Islet of Langerhans (tissue), 1 donor: ENCODE measurements around the gene LRMDA.
A peak's percentile ranks its signal among the peaks of the same experiment; 100 is the strongest.

ENCODE experiments used
- FAIRE-seq: peaks from one replicate; lab custom pipeline; 2011; peaks lifted over from hg19 to GRCh38; lab: Jason Lieb, UNC

LRMDA gene

DNA sequence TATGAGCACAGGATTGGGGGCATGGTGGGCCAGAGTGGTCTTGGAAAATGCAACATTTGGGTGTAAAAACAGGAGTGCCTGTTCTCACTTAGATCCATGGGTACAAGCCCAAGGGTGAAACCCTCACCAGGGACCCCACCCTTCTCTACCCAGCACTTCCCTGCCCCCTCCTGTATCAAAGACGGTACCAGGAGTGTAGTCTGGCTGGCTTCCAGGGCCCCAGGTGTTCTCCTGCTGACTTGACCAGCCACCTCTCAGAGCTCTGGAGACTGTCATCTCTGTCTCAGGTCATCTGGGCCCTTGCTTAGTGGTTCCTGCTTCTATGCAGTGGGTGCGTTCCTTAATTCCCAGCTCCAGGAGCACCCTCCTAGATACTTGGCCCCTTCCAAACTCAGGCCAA lies 447.2 kb downstream of the LRMDA start:
- no peak for FAIRE-seq

DNA sequence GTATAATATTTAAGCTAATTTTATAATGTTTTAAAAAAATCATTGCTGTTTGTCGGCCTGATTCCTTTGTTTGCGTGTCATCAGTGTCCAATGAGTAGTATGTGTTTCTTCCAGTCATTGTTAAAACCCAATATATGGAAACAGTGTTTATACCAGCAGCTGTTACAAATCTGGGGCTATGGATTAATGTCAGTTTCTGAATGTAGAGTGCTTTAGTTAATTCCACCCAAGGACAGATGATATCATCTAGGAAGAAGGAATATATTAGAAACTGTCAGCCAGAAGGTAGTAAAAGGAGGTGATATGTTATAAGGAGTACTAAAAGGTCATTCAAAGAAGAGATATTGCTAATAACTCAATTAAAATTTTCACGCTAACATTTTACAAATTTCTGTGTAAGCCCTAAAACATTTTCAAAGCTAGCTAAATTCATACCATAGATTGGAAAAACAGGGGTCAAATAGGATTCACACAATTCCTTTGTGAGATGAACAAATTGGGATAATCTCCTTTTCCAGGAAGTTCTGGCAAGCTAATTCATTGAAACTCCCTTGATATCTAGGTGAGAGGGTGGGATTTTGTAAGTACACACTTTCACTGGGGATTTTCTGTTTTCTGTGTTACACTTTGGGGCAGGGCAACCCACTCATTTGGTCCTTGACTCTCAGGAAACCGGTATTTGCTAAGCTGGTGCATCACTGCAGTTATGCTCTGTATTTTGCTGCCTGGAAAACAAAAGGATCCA lies 448.8 kb downstream of the LRMDA start:
- no peak for FAIRE-seq

DNA sequence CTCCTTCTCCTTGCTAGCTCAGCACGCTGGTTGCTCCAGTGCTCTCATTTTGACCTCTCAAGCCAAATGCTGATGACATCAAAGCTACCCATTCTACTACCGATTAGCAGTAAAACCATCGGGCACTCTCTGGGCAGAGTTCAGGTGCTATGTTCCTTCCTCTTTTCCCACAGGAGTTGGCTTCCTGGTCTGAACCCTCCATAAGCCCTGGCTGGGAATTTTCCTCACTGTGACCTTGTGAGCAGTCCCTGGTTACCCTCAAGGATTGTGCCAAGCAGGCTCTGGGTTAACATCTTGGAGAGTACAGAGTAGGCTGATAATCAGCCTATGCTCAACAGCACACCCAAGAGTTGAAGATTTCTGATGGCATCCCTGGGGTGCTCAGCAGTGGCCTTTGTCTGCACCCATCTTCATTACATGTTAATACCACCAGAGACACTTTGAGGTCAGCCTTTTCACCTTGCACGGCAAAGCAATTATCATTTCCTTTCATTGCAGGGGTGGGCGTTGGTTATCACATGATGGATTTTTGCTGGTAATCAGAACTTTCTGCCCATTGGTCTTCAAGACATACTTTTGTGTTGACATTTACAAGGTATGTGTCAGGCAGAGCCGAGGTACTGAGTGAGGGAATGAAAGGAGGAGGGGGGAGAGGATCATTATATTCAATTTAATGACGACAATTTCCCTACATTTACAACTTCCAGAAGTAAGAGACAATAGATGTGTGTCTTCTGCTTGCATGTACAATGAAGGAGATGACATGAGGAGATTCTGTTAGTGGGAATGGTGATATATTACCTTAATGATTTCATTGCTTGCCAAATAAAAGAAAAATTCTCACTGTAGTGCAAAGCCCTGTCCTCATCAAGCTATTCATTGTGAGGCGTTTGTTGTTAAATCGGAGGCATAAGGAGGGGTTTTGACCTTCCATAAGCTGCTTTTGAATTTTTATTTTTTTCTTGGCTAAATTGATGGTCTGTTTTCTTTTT lies 452.0 kb downstream of the LRMDA start:
- FAIRE-seq = no peak

DNA sequence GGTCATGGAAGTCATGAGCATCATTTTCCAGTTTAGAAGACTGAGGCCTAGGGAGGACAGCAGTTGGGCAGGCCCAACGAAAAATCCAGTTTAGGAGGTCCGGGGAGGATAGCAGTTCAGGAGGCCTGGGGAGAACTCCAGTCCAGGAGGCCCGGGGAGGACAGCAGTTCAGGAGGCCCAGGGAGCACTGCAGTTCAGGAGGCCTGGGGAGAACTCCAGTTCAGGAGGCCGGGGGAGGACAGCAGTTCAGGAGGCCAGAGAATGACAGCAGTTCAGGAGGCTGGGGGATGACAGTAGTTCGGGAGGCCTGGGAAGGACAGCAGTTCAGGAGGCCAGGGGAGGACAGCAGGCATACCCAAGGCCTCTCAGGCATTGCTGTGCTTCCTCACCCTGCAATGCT lies 453.4 kb downstream of the LRMDA start:
- no peak for FAIRE-seq

DNA sequence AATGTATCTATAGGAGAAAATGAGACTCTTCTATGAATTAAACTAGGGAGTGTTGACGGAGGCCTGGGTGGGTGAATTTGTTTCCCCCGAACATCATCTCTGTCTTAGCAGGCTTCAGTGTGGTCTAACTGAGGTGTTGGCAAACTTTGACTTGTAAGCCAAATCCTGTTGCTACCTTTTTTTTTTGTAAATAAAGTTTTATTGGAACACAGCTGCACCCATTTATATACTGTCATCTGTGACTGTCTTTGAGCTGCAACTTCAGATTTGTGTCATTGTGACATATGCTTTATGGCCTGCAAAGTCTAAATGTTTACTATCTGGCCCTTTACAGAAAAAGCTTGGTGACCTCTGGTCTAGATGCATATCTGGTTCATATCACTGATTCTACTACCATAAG lies 455.9 kb downstream of the LRMDA start:
- no peak for FAIRE-seq

DNA sequence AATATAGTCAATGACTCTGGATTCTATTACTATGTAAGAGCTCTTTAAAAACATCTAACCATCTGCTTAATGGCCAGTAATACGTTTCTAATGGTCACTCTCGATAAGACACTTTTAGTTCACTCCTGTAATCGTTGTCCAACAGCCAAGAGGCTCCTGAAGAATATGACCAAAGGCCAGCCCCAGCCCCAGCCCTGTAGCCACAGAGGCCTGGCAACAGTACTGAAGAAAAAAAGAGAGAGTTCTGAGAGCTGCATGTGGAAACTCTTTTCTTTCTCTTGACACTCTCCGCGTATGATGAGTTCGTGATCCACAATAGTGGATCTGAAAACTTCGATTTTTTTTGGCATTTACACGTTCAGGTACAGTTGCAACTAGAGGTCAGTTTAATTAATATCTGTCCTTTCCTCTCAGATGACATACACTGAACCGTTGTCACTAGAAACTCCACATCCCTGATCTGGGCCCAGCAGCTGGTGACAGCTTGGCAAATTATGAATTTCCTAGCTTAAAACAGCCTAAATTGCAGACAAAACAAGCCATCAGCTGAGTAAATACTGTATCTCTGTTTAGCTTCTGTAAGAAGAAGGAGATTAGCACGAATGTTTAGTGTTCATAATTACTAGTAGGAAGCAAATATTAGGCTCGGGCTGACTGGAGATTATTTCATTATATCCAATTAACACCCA lies 456.7 kb downstream of the LRMDA start:
- FAIRE-seq = peak; percentile 38

DNA sequence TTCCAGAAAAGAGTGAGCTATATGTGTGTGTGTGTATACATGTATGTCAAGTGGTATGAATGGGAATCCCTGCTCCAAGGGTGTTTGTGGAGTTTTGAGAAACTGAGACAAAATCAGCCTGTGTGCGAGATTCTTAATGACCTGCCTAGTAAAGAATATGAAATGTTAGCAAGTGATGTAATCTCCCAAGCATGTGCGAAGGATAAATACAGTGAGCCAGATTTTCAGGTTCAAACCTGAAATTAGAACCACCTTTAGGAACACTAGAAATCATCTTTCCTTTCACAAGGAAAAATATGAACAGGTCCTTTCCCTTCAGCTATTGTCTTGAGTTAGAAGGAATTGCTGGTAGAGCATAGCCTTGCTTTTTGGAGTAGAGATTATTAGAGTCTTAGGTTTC lies 457.6 kb downstream of the LRMDA start:
- no peak for FAIRE-seq

DNA sequence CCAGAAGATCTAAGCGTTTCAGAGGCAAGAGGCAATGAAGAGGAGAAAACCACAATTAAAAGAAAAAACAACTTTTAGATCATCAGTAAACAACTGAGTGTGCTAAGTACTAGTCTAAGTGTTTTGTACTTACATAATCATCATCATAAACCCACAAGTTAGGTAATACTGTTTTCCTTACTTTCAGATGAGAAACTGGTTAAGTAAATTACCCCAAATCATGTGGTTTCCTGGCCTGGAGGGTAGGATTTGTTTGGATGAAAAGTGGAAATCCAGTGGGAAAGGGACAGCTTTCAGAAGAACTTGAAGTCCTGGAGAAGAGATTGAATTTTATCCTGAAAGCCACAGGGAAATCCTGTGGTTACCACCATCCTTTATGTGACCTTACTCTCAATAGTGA lies 463.3 kb downstream of the LRMDA start:
- no peak for FAIRE-seq

DNA sequence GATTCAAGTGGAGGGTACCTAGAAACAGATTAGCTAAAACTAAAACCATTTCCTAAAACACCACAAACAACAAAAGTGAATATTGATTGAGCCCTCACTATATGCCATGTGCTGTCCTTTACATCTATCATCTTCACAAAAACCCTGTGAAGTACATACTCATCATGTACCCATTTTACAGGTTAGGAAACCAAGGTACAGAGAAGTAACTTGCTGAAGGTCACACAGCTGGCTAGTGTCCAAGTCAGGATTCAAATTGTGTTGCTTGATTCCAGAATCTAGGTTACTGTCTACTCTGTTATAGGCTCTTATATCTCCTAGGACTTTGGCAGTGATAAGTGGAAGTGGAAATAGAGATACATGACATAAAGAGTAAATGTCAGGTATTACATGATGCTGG lies 463.8 kb downstream of the LRMDA start:
- FAIRE-seq = no peak

DNA sequence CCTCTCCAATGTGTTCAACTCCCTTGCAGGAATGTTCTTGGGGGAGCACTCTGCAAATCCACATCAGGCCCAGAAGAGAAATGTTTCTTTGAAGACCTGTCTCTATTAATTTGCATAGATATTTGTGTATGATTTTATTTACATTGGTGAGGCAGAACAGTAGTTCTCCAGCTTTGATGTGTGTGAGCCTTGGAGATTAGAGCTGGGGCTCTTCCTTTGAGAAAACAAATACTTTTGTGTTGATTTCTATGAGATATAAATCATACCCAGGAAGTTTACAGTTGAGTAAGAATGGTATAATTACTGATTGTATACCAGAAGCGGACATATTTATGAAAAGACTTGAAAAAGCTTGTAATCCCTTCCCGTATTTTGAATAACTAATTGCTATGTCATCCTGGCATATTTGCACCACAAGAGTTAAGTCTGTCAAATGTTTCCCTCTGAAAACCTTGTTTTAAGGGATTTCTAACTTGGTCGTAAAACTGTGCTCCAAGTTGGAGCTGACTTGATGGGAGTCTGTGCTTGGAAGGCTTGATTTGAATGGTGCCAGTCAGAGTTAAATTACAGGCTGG lies 468.5 kb downstream of the LRMDA start:
- FAIRE-seq = no peak

DNA sequence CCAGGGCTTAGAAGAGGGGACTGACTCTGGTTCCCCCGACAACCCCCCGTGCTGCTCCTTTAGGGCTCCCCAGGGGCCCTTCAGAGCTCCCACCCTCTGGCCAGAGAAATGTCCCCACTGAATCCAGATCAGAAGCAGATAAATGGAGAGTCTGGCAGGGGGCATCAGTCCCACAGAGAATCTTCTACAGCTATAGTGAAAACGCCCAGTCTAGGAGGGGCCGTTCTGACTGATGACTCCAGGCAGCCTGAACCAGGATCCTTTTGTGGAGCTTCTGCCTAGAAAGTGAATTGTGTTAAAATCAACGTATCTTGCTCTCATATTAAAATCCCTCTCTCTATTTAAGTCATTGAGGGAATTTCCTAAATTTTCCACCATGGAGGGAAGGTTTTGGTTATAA lies 471.4 kb downstream of the LRMDA start:
- no peak for FAIRE-seq

DNA sequence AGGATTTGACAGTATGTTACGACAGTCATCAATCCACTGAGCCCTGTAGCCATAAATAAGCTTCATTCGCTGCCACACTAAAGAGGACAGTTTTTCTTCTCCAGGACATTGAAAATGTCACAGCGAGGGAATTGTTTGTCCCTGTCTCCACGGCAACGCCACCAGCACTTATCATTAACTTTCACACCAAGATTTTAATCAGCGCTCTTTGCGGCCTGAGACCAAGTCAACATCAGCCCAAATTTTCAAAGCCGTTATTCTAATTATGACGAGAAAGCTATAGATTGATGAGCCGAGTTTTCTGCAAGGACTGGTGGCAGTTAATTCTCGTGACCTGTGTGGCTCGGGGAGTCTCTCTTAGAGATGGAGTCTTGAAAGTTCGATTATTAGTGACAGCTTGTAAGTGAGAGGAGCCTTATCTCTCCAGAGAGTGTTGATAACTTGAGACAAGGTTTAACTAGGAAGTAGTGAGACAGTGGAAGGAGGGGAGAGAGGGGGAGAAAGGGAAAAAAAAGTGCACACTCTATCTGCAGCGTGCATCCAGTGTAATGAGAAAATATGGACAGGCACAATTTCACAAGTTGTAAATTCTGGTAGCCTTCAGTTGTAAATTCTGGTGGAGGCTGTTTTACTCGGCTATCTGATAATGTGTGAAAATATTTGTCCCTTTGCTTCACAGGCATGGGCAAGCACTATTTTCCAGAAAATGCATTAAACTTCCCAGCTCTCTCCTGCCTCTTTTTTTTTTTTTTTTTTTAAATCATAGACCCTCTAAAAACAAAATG lies 473.3 kb downstream of the LRMDA start:
- no peak for FAIRE-seq

DNA sequence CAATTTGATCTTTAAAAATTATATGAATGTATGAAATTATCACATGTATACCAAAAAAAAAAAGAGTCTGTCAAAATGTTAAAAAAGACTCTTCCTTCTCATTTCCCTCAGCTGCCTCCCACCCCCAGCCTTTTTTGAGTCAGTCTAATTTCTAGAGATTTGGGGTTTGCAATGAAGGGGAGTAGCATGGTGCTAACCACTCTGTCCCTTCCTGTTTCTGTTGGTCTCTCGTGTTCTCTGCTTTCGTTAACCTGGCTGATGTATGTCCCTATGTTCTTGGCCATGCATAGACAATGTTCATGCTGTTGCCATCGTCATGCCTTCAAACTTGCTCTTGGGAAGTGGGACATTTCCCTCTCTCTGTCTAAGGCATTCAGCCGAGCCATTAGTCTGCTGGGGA lies 474.1 kb downstream of the LRMDA start:
- FAIRE-seq = no peak

DNA sequence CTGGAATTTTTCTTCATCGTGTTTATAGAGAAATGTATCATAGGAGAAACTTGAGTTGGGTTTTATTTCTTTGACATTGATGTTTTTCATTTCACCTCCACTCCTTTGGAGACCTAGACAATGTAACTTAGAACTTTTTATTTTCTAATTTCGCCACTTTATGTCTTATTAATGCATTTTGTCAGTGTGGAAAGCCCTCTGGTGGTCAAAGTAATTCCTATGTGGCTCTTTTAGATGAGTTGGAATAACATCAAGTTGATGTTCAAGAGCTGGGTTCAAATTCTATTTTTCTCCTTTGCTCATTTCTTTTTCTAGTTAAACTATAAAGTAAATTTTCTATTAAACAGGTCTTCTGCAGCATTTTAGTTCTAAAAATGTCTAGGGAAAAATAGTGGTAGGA lies 478.6 kb downstream of the LRMDA start:
- FAIRE-seq = peak; percentile 9

DNA sequence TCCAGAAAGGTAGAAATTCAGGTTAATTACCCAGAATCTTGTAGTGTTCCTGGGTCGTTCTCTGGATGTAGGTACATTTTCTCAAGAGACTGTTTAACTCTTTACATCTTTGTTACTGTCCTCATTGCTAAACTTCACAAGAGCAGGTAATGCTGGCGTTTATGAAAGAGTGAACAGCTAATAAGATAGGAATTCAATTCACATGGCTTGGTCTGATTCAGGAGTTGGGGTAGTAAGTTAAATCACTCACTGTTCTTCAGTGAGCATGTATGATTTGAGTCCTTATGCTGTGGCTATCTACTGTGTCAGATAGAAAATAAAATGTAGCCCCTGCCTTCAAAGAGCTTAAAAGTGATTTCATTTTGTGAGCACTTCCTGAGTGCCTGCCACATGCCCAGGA lies 480.0 kb downstream of the LRMDA start:
- no peak for FAIRE-seq

DNA sequence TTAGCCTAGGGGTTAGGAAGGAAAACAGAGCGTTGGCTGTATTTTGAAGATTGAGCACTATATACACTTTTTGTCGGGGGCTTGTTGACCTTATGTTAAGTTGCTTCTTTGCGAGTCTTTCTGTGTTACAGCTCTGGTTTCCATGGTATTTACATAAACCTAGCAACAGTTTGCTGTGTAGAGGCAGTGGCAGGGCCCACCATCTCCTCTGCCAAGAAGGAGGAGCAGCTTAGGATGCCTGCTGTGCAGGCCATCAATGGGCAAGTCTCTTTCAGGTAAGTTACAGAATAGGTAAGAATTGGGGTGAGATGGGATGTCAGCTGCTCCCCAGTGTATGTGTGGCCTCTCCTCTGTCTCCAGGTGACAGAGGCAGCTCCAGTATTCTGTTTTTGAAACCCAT lies 485.5 kb downstream of the LRMDA start:
- no peak for FAIRE-seq

DNA sequence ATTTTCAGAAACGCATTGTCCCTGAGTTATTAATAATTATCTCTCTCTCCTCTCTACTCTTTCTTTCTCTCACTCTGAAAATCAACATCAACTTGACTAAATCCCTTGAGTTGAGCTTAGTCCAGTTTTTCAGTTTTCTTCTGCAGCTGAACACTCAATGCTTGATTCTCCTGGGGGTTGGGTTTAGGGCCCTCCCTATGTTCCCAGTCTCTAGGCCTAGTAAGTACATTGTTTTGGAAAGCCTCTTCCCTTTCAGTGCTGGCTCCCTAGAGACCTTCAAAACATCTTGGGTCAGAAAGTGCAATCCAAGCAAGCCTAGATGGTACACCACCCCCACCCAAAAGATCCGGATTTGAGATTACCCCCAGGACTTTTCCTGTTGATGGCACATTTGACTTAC lies 488.5 kb downstream of the LRMDA start:
- no peak for FAIRE-seq

DNA sequence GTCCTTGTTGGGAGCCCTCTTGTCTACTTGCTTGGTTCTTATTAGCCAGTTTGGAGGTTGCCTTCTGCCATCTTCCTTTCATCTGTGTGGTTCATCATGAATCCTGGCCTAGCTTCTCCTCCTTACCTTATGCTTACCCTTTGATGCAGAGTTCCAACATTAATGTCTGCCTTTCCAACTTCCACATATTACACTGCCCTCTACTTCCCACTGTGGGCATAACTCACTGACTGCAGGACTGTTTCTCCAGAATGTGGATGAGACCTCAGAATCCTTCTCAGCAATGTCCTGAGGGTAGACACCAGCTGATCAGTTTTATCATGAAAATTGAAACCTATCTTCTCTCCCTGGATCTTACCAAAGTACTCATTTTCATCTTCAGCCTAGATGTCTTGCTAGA lies 491.0 kb downstream of the LRMDA start:
- FAIRE-seq = no peak

DNA sequence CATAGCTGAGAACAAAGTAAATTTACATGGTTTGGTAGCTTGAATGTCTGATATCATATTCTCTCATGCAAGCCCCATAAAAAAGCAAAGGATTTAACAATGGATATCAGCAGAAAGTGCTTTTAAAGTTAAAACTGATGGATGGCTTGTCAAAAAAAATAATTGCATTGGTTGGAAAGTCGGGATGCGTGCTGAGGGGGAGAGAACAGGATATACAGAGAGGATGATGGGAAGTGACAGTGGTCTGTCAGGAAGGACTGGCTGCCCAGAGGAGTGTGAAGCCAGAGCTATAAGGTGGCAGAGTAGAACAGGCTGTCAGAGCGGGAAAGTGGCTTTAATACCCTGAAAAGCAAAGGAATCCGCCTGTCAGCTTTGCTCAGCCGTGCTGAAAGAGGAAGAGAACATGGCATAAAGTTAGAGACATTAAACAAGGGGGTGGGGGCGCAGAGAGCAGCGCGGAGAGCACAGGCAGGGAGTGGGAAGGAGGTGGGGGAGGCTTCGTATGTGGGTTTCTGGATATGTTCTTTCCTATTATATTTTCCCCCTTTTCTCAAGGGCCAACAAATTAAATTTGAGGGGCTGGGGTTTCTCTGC lies 493.0 kb downstream of the LRMDA start:
- no peak for FAIRE-seq

DNA sequence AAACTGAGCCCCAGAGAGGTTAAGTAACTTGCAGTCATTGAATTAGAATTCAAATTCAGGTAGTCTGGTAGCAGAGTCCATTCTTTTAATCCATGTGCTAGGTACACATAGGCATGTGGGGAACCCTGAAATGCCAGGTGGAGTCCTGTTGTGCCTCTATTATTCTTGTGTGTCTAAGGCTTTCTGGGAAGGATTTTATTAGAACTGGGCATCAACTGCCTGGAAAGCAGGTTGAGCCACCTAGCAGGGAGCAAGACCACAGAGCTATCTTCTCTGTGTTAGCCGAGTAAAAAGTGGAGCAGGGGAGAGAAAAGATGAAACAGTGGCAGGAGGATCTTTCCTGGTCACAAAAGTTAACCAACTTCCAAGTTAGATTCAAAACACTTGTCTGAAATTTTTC lies 494.6 kb downstream of the LRMDA start:
- FAIRE-seq = no peak

DNA sequence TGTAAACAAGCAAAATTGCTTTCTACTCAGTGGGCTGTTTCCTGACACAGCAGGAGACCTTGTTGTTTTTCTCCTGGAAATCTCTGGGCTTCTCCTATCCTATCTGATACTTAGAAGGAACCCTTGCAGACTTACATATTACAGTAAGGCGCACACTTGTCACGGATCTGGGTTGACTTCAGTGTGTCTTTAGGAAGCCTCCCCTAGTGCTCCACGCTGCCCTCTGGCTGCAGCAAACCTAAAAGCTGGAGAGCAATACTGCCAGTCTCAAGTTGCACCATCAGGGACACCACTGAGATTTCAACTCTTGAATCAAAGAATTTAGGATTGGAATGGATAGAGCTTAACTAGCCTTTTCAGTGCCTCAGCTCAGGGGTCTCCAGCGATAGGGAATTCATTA lies 495.3 kb downstream of the LRMDA start:
- no peak for FAIRE-seq
